WERI-Rb-1 (cell line): ENCODE measurements around the gene KANSL1.

Experiments used
- DNase-seq: peaks from one replicate; pipeline ENCODE4 v3.0.0-alpha.2; 2020
- H3K27ac ChIP-seq: fragments of 250-450 bp; sonication (Bioruptor Pico); 2 replicates; pipeline ENCODE4 v1.5.1; 2020; ENCODE audit warnings: mild to moderate bottlenecking, moderate library complexity
- H3K27me3 ChIP-seq: fragments of 250-450 bp; sonication (Bioruptor Pico); 2 replicates; pipeline ENCODE4 v1.5.1; 2021; ENCODE audit warnings: mild to moderate bottlenecking, low read depth, moderate library complexity; ENCODE audit not compliant: insufficient read depth, severe bottlenecking
- H3K36me3 ChIP-seq: fragments of 250-450 bp; sonication (Bioruptor Pico); 2 replicates; pipeline ENCODE4 v1.5.1; 2020; ENCODE audit warnings: mild to moderate bottlenecking, moderate library complexity
- H3K4me3 ChIP-seq: 2 replicates; pipeline ENCODE4 v1.5.1; 2011; ENCODE audit warnings: low read depth, mild to moderate bottlenecking, control low read depth, low read length
- H3K9me3 ChIP-seq: fragments of 250-450 bp; sonication (Bioruptor Pico); 2 replicates; pipeline ENCODE4 v1.5.1; 2021; ENCODE audit warnings: mild to moderate bottlenecking, moderate library complexity; ENCODE audit not compliant: severe bottlenecking
- TF ChIP-seq, protein P1 (sequence below): IDR thresholded peaks from 2 replicates; pipeline ENCODE4 v1.5.1; 2011; ENCODE audit warnings: low read depth, mild to moderate bottlenecking, control low read depth, inconsistent platforms, low read length

Gene KANSL1

DNA sequence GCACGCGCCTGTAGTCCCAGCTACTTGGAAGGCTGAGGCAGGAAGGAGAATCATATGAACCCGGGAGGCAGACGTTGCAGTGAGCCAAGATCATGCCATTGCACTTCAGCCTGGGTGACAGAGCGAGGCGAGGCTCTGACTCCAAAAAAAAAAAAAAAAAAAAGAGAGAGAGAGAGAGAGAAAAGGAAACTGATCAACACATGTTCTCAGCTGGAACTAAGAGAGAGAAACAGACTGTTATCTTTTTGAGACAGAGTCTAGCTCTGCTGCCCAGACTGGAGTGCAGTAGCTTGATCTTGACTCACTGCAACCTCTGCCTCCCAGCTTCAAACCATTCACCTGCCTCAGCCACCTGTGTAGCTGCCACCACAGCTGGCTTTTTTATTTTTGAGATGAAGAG lies 133.7 kb downstream of the KANSL1 start:
- peaks cover 67% of the 10 kb centered on the region for H3K36me3 ChIP-seq
- H3K9me3 ChIP-seq: no peaks in the 10 kb centered on the region
- TF ChIP-seq, protein P1, sequence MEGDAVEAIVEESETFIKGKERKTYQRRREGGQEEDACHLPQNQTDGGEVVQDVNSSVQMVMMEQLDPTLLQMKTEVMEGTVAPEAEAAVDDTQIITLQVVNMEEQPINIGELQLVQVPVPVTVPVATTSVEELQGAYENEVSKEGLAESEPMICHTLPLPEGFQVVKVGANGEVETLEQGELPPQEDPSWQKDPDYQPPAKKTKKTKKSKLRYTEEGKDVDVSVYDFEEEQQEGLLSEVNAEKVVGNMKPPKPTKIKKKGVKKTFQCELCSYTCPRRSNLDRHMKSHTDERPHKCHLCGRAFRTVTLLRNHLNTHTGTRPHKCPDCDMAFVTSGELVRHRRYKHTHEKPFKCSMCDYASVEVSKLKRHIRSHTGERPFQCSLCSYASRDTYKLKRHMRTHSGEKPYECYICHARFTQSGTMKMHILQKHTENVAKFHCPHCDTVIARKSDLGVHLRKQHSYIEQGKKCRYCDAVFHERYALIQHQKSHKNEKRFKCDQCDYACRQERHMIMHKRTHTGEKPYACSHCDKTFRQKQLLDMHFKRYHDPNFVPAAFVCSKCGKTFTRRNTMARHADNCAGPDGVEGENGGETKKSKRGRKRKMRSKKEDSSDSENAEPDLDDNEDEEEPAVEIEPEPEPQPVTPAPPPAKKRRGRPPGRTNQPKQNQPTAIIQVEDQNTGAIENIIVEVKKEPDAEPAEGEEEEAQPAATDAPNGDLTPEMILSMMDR: no peak
- H3K27me3 ChIP-seq: no peaks in the 10 kb centered on the region
- no peak overlapping the region for H3K4me3 ChIP-seq
- no peak overlapping the region for H3K27ac ChIP-seq
- no peak for DNase-seq

DNA sequence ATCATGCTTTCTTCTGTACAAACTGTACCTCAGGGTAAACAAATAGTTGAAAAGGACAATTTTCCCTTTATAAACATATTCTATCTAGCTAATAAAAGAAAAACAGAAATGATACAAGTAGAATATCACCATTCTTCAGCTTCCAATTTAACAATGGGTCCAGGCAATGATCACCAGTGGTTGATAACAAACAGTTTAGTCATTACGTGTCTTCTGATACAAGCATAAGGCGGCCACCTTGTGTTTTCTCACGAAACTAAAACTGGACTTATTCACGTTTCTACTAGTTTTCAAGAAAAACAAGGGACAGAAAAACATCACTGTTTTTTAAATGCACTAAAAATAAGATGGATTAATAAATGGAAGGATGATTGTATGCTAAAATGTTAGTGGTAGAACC lies 135.9 kb downstream of the KANSL1 start:
- Histone ChIP-seq H3K4me3 (no peak overlapping the region), H3K27ac (no peak overlapping the region), H3K27me3 (no peaks in the 10 kb centered on the region), H3K36me3 (peaks cover 57% of the 10 kb centered on the region), H3K9me3 (no peaks in the 10 kb centered on the region)
- TF ChIP-seq, protein P1: no peak
- DNase-seq: no peak

DNA sequence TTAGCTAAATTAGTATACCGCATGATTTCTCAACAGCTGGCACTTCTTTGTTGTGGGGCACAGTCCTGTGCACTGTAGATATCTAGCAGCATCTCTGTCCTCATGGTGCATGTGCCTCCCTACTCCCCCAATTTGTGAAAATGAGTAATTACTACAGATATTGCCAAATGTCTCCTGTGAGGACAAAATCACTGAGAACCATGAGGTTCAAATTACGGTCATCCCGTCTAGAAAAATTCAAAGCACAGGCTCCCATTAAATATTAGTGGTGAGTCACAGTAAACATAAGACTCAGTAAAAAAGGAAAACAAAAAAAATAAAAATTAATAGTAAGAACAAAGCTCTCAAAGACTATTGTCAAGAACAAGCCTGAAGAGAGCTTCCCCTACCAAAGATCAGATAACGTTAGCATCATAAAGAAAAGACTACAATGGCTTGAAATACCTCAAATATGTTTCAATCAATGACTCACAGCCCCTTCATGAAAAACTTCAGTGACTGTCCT lies 136.4 kb downstream of the KANSL1 start:
- no peaks in the 10 kb centered on the region for H3K27me3 ChIP-seq
- TF ChIP-seq, protein P1: no peak
- H3K4me3 ChIP-seq: no peak overlapping the region
- no peak overlapping the region for H3K27ac ChIP-seq
- no peaks in the 10 kb centered on the region for H3K9me3 ChIP-seq
- peaks cover 61% of the 10 kb centered on the region for H3K36me3 ChIP-seq
- no peak for DNase-seq

DNA sequence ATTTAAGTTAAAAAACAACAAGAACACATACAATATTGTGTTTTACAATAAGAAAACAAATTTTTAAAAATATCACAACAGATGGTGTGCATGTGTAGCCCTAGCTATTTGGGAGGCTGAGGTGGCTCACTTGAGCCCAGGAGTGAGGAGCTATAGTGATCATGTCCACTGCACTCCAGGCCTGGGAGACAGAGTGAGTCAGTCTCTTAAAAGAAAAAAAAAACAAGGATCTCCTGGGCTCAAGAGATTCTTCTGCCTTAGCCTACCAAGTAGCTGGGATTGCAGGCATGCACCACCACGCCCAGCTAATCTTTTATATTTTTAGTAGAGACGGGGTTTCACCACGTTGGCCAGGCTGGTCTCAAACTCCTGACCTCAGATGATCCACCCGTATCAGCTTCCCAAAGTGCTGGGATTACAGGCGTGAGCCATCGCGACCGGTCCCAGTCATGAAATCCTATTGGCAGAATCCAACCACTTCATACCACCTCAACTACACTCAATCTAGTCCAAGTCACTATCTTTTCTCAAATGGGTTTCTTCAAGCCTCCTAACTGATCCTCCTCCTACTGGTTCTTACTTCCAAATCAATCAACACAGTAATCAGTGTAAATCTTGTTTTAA lies 139.2 kb downstream of the KANSL1 start:
- peak; percentile 38 for DNase-seq
- Histone ChIP-seq H3K9me3 (no peaks in the 10 kb centered on the region), H3K27ac (no peak overlapping the region), H3K27me3 (no peaks in the 10 kb centered on the region), H3K36me3 (peaks cover 65% of the 10 kb centered on the region), H3K4me3 (no peak overlapping the region)
- TF ChIP-seq, protein P1: no peak

DNA sequence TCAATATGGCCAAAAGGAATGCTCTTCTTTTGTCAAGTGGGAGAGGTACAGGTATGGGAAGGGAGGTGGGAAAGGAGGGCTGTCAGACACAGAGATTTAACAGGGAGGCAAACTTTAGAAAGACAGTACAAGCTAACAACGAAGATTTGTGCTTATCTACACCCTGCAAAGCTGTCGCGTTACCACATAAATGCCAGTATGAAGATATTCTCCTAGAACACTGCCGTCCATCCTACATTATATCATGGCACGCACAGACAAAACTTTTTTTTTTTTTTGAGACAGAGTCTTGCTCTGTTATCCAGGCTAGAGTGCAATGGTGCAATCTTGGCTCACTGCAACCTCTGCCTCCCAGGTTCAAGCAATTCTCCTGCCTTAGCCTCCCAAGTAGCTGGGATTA lies 143.6 kb downstream of the KANSL1 start:
- peaks cover 79% of the 10 kb centered on the region for H3K36me3 ChIP-seq
- no peak overlapping the region for H3K4me3 ChIP-seq
- H3K27ac ChIP-seq: no peak overlapping the region
- H3K27me3 ChIP-seq: no peaks in the 10 kb centered on the region
- TF ChIP-seq, protein P1: no peak
- H3K9me3 ChIP-seq: no peaks in the 10 kb centered on the region
- DNase-seq: no peak

DNA sequence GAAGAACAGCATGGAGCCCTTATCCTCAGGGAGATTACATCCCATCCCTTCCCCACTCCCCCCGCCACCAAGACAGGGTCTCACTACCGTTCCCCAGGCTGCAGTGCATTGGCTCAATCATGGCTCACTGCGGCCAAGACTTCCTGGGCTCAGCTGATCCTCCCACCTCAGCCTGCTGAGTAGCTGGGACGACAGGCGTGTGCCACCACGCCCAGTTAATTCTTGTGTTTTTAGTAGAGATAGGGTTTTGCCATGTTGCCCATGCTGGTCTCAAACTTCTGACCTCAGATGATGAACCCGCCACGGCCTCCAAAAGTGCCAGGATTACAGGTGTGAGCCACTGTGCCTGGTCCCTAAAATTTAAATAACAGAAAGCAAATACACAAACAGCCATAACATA lies 145.4 kb downstream of the KANSL1 start:
- TF ChIP-seq, protein P1: no peak
- no peak for DNase-seq
- no peaks in the 10 kb centered on the region for H3K27me3 ChIP-seq
- H3K9me3 ChIP-seq: no peaks in the 10 kb centered on the region
- no peak overlapping the region for H3K4me3 ChIP-seq
- no peak overlapping the region for H3K27ac ChIP-seq
- peaks cover 84% of the 10 kb centered on the region for H3K36me3 ChIP-seq
